ENCODE data around the gene DLGAP4.

Gene DLGAP4

DNA sequence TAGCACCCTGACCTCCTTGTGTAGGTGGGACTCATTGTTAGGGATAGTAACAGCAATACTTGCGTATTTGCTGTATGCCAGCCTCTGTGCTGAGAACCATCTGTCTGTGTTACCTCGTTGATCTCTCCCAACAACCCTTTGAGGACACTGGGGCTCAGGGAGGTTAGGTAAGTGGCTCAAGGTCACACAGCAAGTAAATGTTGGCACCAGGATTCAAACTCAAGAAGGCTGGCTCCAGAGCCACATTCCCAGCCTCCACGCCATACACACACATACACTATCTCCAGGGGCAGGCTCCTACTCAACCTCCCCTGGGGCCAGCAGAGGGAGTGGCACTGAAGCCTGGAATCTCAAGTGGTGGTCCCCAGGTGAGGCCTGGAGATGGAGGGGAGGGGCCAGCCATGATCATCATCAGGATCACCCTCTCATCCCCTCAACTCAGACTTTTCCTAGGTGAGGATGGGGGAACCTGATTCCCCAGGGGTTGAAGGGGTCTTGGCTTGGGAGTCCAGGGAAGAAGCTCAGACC, 109.4 kb downstream of the DLGAP4 start:
- no peak for DNase-seq

GRCh38 chr20:36418711-36419110, 112.6 kb downstream of the DLGAP4 start:
- DNase-seq: no peak

GRCh38 chr20:36421641-36422040, 115.5 kb downstream of the DLGAP4 start:
- no peak for DNase-seq

DNA sequence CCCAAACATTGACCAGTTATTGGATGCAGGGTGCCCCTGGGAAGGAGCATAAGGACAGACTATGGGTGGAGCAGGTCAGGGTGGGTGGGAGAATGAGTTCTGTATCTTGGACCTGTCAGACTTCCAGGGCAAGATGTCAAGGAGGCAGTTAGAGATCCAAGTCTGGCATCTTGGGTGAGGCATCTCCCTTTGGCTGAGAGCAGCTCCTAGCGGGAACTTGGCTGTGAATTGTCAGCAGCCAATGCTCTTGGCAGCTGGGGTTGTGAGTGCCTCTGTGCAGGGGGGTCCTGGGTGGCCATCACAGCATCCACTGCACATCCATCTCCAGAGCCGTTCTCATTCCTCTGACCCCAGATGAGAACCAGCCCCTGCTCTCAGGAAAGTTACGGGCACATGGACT, 118.2 kb downstream of the DLGAP4 start:
- DNase-seq: no peak

DNA sequence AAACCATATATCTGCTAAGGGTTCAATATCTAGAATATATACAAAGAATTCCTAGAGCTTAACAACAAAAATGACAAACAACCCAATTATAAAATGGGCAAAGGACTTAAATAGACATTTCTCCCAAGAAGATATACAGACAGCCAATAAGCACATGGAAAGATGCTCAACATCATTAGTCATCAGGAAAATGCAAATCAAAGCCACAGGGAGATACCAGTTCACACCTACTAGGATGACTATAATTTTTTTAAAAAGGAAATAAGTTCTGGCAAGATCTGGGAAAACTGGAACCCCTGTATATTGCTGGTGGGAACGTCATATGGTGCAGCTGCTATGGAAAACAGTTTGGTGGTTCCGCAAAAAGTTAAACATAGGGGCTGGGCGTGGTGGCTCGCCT, 119.0 kb downstream of the DLGAP4 start:
- no peak for DNase-seq

DNA sequence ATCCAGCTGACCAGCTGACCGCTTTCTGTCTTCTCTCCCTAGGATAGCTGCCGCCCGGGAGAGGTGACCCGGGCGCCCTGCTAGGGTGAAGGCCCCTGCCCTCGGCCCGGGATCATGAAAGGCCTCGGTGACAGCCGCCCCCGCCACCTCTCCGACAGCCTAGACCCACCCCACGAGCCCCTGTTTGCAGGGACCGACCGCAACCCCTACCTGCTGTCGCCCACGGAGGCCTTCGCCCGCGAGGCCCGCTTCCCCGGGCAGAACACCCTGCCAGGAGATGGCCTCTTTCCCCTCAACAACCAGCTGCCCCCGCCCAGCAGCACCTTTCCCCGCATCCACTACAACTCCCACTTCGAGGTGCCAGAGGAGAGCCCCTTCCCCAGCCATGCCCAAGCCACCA, 125.5 kb downstream of the DLGAP4 start:
- no peak for DNase-seq

DNA sequence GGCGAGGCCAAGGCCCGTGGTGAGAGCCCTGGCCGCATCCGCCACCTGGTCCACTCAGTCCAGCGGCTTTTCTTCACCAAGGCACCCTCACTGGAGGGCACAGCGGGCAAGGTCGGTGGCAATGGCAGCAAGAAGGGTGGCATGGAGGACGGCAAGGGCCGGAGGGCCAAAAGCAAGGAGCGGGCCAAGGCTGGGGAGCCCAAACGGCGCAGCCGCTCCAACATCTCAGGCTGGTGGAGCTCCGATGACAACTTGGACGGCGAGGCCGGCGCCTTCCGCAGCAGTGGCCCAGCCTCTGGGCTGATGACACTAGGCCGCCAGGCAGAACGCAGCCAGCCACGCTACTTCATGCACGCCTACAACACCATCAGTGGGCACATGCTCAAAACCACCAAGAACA, 126.0 kb downstream of the DLGAP4 start:
- no peak for DNase-seq

DNA sequence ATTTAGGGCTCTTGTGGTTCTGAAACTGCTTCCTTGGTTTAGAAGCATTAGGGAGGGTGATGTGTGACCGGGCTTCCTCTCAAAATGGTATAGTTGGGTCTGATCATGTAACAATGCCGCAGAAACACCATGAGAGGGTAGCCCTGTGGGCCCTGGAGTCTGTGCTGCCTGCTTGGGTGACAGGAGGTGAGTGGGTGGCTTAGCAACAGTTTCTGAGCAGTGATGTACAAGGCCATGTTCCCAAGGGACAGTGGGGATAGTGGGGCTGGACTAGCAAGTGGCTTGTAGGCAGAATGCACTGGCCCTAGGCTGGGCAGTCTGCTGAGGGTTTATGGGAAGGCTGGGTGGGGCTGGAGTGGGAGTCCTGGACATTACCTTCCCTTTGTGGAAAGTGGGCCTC, 128.2 kb downstream of the DLGAP4 start:
- DNase-seq: no peak

- no peak for DNase-seq
These were observed 129.0 kb downstream of the DLGAP4 start for GRCh38 chr20:36435124-36435523.

GRCh38 chr20:36435592-36436541, 129.7 kb downstream of the DLGAP4 start:
- DNase-seq: no peak

GRCh38 chr20:36439040-36439730, 133.0 kb downstream of the DLGAP4 start:
- DNase-seq: peak; percentile 87

DNA sequence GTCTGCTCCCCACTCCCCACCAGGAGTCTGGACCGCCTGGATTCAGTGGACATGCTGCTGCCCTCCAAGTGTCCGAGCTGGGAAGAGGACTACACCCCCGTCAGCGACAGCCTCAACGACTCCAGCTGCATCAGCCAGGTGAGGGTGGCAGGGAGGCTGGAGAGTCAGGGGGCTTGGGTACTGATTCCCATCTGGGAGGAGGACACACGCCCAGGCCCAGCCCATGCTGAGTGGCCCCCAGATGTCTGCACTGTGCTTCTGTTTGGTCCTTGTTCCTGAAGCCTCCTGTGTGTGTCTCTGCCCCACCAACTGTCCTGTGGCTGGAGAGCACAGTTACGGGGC, 133.6 kb downstream of the DLGAP4 start:
- no peak for DNase-seq

DNA sequence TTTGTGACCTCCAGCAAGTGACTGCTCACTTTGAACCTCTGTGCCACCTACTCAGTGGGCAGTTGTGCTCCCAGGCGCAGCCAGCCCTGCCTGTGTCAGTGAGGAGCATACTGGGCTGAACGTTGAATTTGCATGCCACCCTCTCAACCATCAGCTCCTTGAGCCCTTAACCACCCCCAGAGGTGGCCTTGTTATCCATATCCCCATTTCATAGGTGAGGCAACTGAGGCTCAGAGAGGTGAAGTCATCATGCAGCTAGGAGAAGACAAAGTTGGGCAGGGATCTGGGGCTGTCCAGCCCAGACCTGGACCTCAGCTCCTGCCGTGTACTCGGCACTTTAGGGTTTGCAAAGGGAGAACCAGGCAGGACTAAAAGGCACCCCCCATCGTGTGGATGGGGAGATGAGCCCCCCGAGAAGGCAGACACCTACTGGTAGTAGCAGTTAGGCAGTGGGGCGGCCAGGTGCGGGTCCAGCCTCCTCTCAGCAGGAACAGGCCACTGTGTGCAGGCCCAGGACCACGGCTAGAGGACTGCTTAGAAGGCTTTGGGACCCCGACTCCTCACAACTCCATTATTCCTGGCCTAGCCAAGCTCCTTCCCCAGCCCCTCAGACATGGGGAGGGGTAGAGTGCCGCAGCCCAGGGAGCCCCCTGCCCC, 134.4 kb downstream of the DLGAP4 start:
- DNase-seq: no peak

GRCh38 chr20:36441027-36441414, 134.9 kb downstream of the DLGAP4 start:
- no peak for DNase-seq

DNA sequence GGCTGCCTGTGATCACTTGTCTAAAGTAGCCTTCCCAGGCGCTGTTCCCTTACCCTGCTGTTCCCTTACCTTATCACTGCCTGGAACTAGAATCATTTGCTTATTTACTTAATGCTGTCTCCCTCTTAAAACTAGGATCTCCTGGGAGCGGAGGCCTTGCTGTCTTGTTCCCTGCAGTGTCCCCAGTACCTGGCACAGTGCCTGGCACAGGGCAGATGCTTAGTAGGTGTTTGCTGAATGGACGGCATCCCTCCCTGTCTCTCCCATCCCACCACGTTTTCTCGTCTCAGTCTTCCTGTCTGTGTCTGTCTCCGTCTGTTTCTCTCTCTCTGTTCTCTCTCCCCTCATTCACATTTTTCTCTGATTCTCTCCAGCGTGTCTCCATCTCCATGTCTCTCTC, 135.3 kb downstream of the DLGAP4 start:
- no peak for DNase-seq

- DNase-seq: no peak
These were observed 139.7 kb downstream of the DLGAP4 start for GRCh38 chr20:36445847-36446246.

GRCh38 chr20:36446557-36446956, 140.4 kb downstream of the DLGAP4 start:
- DNase-seq: no peak

- DNase-seq: no peak
These were observed 141.0 kb downstream of the DLGAP4 start for GRCh38 chr20:36447101-36447500.

GRCh38 chr20:36449663-36450062, 143.5 kb downstream of the DLGAP4 start:
- no peak for DNase-seq

DNA sequence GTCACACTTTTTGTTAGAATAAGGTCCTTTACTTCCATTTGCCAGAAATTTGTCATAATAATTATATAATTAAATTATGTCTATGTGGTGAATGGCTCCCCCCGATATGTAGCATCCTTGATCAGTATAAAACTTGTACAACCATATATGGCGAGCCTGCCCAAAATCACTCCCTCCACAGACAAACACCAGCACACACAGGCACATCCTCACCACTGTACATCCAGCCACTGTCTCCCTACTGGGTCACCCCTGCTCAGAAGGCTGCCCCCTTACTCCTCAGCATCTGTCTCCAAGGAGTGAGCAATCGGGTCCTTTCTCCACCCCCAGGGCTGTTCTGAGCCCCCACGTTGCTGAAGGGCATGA, 148.2 kb downstream of the DLGAP4 start:
- DNase-seq: no peak

- no peak for DNase-seq
These were observed 148.7 kb downstream of the DLGAP4 start for GRCh38 chr20:36454698-36455427.

DNA sequence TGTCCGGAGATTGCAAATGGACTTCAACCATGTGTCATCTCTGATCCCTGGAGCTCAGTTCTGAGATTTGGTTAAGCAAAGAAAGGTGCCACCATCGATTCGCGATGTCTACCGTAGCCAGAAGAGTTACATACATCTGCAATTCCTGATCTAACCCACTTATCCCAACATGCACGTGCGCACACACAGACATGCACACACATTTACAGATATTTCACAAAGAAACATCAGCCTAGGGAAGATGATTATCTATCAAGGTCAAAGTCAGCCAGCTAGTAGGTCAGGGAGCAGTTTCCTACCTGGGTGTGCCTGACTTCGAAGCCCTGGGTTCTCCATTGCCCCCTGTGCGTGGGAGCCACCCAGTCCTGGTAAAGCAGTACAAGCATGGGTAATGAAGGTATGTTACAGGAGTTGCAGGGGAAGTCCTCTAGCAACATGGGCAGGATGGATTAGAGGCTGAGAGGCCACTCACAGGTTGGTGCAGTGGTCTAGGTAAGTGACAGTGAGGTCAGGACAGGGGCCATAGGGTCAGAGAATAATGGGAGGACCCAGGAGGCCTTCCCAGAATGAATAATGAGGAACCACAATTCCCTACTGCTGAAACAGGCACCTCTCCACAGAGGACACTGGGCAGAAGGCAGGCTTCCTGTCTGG, 150.0 kb downstream of the DLGAP4 start:
- no peak for DNase-seq
